Vagina (tissue), 2 donors: ENCODE data around the gene NT5C2.

Experiments
- CTCF ChIP-seq, 3 experiments: fragments of 450-650 bp in 2 of 3; fragments of 200-600 bp in 1 of 3; sonication (generic) in 1 of 3; IDR thresholded peaks; one replicate each; pipeline ENCODE4 v1.5.1; 2017 to 2019; ENCODE audit warnings: antibody characterized with exemption in 3 of 3, mild to moderate bottlenecking in 2 of 3, moderate library complexity in 2 of 3
- POLR2A ChIP-seq, 2 donors: fragments of 450-650 bp; IDR thresholded peaks; one replicate each; pipeline ENCODE4 v1.6.1; 2017; ENCODE audit warnings: antibody characterized with exemption in 2 of 2, mild to moderate bottlenecking in 2 of 2, moderate library complexity in 2 of 2

- TF ChIP-seq POLR2A (IDR thresholded peaks at IDR 0.05), result no peak
- TF ChIP-seq CTCF (IDR thresholded peaks at IDR 0.05), result no peak
These were observed 11.5 kb upstream of the NT5C2 start for GRCh38 chr10:103204353-103205255.
